HG03558 (cell line): Measurements from ENCODE around the gene SGF29.
"Not testable (repeated sequence)": the region's sequence is repeated elsewhere in the genome, so short reads cannot be mapped to it uniquely, and the experiment has no call there.

Source experiments
- ATAC-seq: cut with Tn5 transposase; IDR thresholded peaks from one replicate; pipeline ENCODE4 v1.9.1; 2021; ENCODE audit warnings: moderate number of reproducible peaks; ENCODE audit not compliant: unreplicated experiment; ENCODE audit errors: extremely low read depth

The SGF29 gene

GRCh38 chr16:28562199-28562598 is 8.5 kb downstream of the SGF29 start:
- no peak for ATAC-seq

GRCh38 chr16:28563218-28563617 is 9.5 kb downstream of the SGF29 start:
- ATAC-seq = no peak

- not testable (repeated sequence) for ATAC-seq
Measured at GRCh38 chr16:28566233-28566925, 12.7 kb downstream of the SGF29 start.

GRCh38 chr16:28567292-28567691 is 13.6 kb downstream of the SGF29 start:
- no peak for ATAC-seq

GRCh38 chr16:28569021-28569420 is 15.3 kb downstream of the SGF29 start:
- no peak for ATAC-seq

- ATAC-seq = no peak
Measured at GRCh38 chr16:28569968-28570752, 16.4 kb downstream of the SGF29 start.

GRCh38 chr16:28572696-28573510 is 19.2 kb downstream of the SGF29 start:
- no peak for ATAC-seq

- ATAC-seq = no peak
Measured at GRCh38 chr16:28573738-28574718, 20.3 kb downstream of the SGF29 start.

- ATAC-seq = no peak
Measured at GRCh38 chr16:28574925-28575324, 21.2 kb downstream of the SGF29 start.

- no peak for ATAC-seq
Measured at GRCh38 chr16:28575446-28576109, 21.9 kb downstream of the SGF29 start.

GRCh38 chr16:28580726-28581315 is 27.1 kb downstream of the SGF29 start:
- ATAC-seq = no peak

- no peak for ATAC-seq
Measured at GRCh38 chr16:28585674-28586073, 32.0 kb downstream of the SGF29 start.

- no peak for ATAC-seq
Measured at GRCh38 chr16:28586466-28586865, 32.7 kb downstream of the SGF29 start.

GRCh38 chr16:28587386-28587785 is 33.7 kb downstream of the SGF29 start:
- ATAC-seq = no peak

- no peak for ATAC-seq
Measured at GRCh38 chr16:28589069-28589468, 35.3 kb downstream of the SGF29 start.

- ATAC-seq = no peak
Measured at GRCh38 chr16:28589930-28590329, 36.2 kb downstream of the SGF29 start.

- ATAC-seq = no peak
Measured at GRCh38 chr16:28590384-28591340, 36.9 kb downstream of the SGF29 start.

GRCh38 chr16:28591355-28591754 is 37.6 kb downstream of the SGF29 start:
- ATAC-seq = no peak
